CD4-positive, alpha-beta T cell treated with Interleukin-17A for 1 hour (primary cell): ENCODE measurements around the gene LILRB3.
"Not testable (repeated sequence)": the region's sequence is repeated elsewhere in the genome, so short reads cannot be mapped to it uniquely, and the experiment has no call there.

Experiments
- DNase-seq: peaks from one replicate; pipeline ENCODE4 v3.0.0-alpha.2; 2020

LILRB3 gene

DNA sequence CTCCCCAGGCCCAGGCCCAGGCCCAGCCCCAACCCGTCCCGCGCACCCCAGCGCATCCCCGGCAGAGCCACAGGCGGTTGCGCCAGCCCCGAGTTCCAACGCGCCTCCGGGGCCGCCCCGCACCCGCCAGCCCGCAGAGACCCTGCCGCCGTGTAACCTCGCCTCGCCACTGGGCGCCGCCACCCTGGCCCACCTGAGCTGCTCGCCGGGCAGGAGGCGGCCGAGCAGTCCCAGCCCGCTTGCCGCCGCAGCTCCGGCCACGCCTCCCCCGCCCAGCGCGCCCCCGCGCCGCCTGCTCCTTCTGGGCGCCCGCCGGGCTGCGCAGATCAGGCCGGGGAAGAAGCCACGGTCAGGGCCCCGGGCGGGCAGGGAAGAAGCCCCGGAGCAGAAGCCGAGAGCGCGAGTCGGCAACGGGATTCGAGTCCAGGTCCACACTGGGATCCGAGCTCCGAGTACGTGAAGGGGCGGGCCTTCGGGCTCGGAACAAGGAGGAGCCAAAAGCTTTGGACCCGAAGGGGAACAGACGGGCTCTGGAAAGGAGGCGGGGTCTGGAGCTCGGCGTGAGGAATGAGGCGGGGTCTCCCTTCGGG is 33.6 kb downstream of the LILRB3 start, which contains the start of gene MBOAT7:
Gene MBOAT7, minus strand, starts transcription at position 436 of the 590 bp plus-strand sequence. CDS start 1,072 bp downstream, outside the sequence.
- no peak for DNase-seq

GRCh38 chr19:54188215-54188871 is 34.5 kb downstream of the LILRB3 start:
- peak; percentile 70 for DNase-seq

DNA sequence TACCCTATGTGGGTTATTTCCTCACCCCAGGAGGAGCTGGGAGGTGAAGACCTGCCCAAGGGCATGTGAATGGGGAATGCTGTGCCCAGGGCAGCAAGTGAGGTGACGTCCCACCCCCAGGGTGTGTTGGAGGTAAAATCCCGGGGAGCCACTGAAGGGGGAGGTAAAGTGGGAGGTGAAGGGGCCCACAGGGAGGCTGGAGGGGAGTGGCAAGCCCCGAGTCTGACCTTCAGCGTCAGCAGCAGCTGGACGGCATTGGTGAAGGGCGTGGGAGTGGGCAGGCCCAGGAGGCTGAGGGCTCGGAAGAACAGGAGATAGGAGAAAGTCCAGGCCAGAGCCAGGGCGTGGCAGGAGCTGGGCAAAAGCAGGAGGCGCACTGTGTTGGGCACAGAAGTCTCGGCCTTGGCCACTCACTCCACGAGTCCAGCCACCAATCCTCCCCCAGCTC is 35.8 kb downstream of the LILRB3 start:
- DNase-seq = no peak

DNA sequence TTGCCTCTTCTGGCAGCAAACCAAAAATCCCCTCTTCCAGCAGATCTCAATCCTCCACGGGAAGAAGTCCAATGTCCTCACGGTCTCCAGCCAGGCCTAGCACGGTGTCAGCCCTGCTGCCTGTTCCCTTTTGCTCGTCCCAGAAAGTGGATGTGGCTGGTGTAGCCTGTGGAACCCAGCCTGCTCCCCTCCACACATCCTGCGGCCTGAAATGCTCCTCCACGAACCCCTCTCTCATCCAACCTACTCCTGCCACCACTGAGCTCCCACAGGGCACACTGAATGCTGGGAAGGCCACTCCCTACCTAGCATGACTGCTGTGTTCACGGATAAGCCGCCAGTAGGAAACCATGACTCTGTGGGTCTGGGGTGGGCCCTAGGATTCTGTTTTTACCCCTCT is 36.5 kb downstream of the LILRB3 start:
- no peak for DNase-seq

- DNase-seq = no peak
Observed at GRCh38 chr19:54183431-54183830, 39.4 kb downstream of the LILRB3 start.

- not testable (repeated sequence) for DNase-seq
Observed at GRCh38 chr19:54181894-54182293, 40.9 kb downstream of the LILRB3 start.

DNA sequence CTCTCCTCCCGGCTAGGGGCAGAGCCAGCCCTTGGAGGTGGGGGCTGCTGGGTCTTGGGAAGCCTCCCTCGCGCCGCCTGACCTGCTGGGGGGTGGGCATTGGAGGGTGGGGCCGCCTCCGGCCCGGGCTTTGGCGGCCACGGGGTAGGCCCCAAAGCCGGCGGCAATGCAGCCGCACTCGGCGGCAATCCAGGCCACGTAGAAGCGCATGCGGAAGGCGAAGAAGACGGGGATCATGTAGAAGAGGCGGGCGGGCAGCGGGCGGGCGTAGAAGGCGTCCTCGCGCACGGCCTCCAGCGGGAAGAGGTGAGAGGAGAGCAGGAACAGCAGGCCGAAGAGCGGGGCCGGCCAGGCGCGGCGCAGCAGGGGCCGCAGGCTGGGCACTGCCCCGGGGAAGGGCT is 42.1 kb downstream of the LILRB3 start:
- no peak for DNase-seq

- no peak for DNase-seq
Observed at GRCh38 chr19:54179921-54180461, 42.8 kb downstream of the LILRB3 start.

DNA sequence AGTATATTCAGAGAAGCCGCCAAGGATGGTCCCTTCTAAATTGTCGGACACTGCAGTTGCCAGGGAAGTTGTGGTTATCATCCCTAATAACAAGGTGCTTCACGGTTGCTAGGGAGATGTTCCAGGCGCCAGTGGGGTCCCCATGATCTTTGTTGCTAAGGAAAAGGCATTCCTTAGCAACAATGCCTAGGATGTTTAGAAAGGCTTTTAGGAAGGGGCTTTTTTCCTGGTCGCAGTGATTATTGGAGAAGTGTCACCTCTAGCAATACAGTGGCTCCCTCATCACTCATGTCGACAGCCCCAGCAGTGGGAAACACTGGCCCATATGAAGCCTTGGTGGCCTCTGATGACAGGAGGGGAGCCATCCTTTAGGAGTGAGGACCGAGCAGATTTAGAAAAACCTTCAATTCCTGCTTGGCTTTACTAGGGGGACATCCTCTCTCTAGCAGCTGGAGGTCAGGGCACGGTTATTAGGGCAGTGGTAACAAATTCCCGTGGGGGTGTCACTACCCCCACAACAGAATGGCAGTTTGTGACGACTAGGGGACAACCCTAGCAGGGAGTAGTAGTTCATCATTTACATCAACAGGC is 43.5 kb downstream of the LILRB3 start:
- DNase-seq = no peak

DNA sequence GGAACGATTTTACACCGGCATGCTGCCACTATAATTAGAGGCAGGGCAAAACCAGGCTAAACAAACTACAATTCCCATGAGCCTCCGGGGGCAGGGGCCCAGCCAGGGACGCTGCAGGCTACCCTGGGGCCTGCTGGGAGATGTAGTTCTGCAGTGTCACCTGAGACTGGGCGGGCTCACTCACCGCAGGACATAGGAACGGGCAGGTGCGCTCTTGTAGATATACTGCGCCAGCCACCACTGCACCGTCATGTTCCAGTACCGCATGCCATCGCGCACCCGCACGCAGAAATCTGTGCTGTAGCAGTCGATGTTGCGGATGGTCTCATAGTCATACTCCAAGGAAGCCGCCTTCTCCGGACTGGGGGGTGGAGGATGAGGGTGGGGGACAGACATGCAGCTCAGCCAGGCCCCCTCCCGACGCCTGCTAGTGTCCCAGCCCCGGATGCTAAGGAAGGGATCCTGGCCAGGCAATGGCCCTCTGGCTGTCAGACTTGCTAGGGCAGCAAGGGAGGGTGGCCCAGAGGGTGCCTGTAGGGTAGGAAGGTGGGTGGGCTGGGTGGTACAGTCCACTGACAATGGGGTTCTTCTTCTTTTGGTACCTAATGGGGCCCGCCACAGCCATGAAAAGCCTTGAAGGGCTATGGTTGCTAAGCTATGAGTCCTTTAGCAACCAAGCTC is 44.1 kb downstream of the LILRB3 start:
- peak; percentile 57 for DNase-seq

- DNase-seq = no peak
Observed at GRCh38 chr19:54173951-54174834, 48.6 kb downstream of the LILRB3 start.

GRCh38 chr19:54173359-54173699 is 49.5 kb downstream of the LILRB3 start:
- DNase-seq = no peak

GRCh38 chr19:54172471-54173358 is 50.1 kb downstream of the LILRB3 start, which contains the start of gene TMC4:
TMC4 (minus strand) TSS chr19:54173160; CDS start chr19:54173117, 43 bp downstream.
- peak; percentile 23 for DNase-seq

DNA sequence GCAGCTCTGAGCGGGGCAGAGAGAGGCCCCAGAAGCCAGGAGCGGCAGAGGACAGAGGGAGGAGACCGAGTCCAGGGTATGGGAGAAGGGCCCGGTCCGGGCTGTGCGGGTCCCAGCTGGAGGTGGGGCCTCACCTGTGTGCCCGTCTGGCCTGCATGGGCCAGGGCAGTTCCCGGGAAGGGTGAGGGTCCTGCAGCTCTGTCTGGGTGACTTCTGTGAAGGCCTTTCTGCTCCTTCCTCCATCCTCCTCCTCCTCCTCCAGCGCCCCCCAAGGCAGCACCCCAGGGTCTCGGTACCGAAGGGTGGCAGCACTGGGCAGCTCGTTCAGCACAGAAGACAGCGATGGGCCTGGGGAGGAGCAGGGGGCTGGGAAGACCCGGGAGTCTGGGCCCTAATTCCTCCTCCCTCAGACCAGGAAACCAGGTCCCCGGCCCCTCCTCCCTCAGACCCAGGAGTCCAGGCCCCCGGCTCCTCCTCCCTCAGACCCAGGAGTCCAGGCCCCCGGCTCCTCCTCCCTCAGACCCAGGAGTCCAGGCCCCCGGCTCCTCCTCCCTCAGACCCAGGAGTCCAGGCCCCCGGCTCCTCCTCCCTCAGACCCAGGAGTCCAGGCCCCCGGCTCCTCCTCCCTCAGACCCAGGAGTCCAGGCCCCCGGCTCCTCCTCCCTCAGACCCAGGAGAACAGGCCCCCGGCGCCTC is 50.9 kb downstream of the LILRB3 start:
- DNase-seq = not testable (repeated sequence)

DNA sequence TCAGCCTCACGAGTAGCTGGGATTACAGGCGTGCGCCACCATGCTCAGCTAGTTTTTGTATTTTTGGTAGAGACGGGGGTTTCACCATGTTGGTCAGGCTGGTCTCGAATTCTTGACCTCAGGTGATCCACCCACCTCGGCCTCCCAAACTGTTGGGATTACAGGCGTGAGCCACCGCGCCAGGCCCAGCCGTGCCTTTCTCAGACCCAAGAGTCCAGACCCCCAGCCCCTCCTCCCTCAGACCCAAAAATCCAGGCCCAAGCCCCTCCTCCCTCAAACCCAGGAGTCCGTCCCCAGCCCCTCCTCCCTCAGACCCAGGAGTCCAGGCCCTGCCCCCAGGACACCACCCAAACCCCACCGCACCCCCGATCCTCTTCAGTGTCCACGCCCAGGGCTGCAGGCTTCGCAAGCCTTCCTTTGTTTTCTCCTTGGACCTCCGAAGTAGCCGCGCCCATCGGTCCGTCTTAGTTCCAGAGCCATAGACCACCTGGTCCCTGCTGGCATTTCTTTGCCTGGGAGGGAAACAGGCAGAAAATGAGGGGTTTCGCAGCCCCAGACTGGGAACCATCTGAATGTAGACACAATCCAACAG is 53.6 kb downstream of the LILRB3 start:
- no peak for DNase-seq

GRCh38 chr19:54168174-54168917 is 54.5 kb downstream of the LILRB3 start:
- DNase-seq = peak; percentile 89
